GM19238 (cell line): ENCODE measurements around the gene ATP4A.
A peak's percentile ranks its signal among the peaks of the same experiment; 100 is the strongest.
"Not testable (repeated sequence)": the region's sequence is repeated elsewhere in the genome, so short reads cannot be mapped to it uniquely, and the experiment has no call there.

ENCODE experiments used
- DNase-seq: peaks from one replicate; pipeline ENCODE4 v3.0.0; 2011; ENCODE audit warnings: low spot score; ENCODE audit not compliant: insufficient read length

ATP4A gene

DNA sequence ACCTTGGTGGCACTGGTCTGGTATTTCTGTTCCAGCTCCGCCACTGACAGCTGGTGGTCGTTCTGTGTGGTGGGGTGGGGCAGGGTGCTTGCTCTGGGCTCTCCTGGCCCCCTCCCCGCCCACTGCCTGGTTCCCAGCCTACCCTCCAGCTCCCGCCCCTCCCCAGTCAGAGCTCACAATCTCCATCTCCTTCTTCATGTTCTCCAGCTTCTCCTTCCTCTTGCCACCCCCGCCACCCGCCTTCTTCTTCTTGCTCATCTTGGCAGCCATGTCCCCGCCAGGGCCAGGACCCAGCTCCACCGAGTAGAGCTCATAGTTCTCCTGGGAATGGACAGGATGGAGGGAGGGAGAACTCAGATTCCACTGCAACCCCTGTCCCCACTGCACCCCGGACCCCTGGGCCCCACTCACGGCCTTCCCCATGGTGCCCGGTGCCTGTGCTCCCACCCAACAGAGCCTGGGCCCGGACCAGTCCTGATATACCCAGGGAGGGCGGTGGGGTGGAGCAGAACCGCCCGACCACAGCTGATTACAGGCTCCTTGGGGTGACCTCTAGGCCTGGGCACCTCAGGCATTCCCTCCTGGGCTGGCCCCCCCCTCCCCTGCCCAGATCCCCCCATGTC, at the start of gene ATP4A:
Gene ATP4A, minus strand, starts transcription at position 452 of the 623 bp plus-strand sequence. Its CDS starts 29 bp downstream, at position 423.
- DNase-seq: no peak

DNA sequence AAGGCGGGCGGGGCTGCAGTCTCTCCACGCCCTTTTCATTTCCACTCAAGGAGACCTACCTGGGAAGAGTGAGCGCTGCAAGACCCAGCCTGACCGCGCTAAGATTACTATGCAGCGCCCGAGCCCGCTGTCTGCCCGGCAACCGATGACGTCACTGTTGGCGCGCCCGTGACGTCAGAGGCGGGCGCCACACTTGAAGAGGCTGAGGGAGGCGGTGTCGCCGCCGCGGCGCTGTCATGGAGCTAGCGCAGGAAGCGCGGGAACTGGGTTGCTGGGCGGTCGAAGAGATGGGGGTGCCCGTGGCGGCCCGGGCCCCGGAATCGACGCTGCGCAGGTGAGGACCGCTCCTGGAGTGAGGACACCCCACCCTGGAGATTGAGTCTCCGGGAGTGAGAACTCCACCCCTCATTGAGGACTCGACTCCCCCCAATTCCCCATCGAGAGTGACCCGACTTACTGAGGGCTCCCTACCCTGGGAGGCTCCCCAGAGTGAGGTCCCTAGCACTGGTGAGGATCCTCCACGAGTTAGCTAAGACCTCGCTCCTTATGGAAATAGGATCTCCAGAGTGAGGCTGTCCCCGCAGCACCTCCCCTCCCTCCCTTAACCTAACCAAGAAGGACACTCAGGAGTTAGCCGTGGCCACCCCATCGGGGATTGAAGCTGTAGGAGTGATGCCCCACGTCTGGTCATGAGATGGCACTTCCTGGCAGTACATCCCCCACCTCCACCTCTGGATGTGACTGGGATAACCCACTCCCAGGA, 49.3 kb upstream of the ATP4A start, which contains the start of gene HAUS5:
Gene HAUS5, plus strand, starts transcription at position 177 of the 763 bp plus-strand sequence. Its CDS starts 60 bp downstream, at position 237.
- DNase-seq: peak; percentile 88

DNA sequence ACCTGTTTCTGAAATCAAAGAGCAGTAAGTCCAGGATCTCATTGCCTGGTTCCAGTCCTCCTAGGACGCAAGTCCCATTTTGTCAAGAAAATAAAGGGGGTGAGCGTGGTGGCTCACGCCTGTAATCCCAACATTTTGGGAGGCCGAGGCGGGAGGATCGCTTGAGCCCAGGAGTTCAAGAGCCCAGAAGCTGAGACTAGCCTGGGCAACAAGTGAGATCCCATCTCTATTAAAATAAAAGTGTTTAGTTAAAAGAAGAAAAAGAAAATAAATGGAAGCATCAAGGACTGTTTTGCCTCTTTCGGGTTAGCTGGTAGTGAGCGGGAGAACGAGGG, 48.7 kb upstream of the ATP4A start:
- no peak for DNase-seq

DNA sequence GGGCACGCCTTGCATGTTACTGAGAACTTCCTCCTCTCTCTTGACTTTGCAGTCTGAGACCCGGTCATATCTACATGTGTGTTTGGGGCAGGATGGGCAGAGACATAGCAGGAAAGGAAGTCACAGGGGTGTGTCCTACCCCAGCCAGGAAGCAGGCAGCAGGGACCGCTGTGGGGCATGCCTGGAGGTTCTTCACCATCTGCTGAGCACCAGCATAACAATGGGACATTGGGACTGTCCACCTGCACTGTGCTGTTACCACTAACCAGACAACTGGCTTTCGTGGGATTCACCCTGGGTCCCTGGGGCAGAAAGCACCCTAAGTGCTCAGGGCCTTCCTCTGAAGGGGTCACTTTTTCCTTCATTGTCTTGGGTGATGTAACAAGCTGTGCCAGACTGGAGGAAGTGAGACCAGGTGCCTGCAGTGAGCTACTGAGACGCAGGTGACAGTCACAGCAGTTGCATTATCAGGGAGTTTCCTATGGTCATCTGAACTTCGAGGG, 46.4 kb upstream of the ATP4A start:
- DNase-seq: no peak

DNA sequence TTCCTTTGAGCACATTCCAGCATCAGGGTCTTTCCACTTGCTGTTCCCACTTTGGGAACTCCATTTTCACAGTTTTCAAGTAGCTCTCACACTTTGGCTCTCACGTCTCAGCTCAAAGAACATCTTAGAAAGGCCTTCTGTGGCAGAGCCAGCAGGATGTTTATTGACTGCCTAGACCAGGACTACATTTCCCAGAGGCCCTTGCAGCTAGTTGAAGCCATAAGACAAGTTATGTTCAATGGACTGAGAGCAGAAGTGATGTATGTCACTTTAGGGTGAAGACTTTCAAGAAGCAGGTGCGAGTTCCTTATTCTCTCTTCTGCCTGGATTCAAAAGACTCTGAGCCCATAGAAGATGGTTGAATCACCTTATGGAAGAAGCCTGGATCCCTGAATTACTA, 44.8 kb upstream of the ATP4A start:
- no peak for DNase-seq

DNA sequence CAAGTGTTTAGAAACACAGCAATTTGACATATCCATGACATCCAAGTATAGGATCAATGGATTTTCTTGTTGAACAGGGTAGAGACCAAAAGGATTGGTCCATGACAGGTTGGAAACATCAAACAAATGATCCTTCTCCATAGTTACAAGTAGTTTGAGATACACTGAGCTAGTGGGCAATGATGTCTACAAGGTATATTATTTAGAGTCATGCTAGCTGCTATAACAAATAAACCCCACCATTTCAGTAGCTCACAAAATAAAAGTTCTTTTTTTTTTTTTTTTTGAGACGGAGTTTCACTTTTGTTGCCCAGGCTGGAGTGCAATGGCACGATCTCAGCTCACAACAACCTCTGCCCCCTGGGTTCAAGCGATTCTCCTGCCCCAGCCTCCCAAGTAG, 44.2 kb upstream of the ATP4A start:
- DNase-seq: no peak

DNA sequence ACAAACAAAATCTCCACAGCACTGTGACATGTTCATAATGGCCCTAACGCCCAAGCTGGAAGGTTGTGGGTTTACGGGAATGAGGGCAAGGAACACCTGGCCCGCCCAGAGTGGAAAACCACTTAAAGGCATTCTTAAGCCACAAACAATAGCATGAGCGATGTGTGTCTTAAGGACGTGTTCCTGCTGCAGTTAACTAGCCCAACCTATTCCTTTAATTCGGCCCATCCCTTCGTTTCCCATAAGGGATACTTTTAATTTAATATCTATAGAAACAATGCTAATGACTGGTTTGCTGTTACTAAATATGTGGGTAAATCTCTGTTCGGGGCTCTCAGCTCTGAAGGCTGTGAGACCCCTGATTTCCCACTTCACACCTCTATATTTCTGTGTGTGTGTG, 43.7 kb upstream of the ATP4A start:
- not testable (repeated sequence) for DNase-seq

DNA sequence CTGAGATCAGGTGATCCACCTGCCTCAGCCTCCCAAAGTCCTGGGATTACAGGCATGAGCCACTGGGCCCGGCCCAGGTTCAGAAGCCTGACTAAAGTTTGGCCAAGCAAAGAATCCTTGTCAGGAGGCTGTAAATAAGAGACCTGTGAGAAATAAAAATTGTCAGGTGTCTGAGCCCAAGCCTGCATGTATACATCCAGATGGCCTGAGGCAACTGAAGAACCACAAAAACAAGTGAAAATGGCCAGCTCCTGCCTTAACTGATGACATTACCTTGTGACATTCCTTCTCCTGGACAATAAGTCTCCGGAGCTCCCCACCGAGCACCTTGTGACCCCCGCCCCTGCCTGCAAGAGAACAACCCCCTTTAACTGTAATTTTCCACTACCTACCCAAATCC, 41.0 kb upstream of the ATP4A start:
- DNase-seq: not testable (repeated sequence)

DNA sequence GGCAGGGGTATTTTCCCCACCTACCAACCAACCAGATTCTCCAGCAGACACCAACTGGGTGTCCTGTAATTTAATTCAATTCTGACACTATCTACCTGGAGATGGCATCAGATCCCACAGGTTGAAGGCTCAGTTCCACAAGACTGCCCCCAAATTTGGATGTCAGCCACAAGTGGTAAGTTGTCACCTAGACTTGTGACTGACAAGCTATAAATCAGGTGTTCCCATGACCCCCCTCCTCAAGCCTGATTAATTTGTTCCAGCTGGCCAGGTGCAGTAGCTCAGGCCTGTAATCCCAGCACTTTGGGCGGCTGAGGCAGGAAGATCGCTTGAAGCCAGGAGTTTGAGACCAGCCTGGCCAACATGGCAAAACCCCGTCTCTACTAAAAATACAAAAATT, 38.5 kb upstream of the ATP4A start:
- no peak for DNase-seq

DNA sequence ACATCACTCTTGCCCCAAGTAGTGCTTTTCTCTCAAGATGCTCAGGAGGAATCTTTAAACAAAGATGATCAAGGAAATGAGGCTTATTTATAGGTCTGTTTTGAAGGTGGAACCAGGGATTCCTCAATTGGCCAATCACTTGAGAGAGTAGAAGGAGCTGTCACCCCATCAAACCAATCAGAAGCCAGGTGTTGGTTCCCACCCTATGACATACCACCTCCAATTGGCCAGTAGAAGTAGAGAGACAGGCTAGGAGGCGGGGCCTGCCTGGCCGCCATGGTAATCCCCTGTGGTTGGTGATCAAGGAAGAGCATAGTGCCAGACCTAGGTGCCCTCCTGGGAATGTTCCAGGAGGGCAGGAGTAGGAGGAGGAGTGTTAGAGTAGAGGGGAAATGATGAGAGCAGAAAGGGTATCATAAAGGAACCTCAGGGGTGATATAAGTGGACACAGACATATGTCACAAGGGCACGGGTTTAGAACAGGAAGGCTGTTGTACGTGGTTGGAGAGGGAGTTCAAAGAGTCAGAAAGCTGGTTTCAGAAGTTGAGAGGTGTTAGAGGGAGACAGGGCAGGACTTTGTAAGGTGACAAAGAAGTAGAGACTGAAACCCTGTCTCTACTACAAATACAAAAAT, 33.0 kb upstream of the ATP4A start:
- peak; percentile 55 for DNase-seq

DNA sequence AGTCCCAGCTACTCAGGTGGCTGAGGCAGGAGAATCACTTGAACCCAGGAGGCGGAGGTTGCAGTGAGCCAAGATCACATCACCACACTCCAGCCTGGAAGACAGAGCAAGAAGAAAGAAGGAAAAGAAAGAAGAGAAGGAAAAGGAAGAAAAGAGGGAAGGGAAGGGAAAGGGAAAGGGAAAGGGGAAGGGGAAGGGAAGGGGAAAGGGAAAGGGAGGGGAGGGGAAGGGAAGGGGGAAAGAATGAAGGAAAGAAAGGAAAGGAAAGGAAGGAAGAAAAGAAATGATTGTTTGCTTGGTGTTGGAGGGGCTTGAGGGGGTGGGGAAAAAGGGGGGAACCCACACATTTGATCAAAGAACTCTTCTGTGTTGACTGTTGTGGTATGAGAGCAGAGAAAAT, 32.5 kb upstream of the ATP4A start:
- DNase-seq: no peak

DNA sequence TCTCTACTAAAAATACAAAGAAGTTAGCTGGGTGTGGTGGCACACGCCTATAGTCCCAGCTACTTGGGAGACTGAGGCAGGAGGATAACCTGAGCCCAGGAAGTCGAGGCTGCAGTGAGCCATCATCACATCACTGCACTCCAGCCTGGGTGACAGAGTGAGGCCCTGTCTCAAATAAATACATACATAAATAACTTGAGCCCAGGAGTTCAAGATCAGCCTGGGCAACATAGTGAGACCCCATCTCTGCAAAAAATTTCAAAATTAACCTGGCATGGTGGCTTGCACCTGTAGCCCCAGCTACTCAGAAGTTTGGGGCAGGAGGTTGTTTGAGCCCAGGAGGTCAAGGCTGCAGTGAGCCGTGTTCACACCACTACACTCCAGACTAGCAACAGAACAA, 31.6 kb upstream of the ATP4A start:
- not testable (repeated sequence) for DNase-seq

DNA sequence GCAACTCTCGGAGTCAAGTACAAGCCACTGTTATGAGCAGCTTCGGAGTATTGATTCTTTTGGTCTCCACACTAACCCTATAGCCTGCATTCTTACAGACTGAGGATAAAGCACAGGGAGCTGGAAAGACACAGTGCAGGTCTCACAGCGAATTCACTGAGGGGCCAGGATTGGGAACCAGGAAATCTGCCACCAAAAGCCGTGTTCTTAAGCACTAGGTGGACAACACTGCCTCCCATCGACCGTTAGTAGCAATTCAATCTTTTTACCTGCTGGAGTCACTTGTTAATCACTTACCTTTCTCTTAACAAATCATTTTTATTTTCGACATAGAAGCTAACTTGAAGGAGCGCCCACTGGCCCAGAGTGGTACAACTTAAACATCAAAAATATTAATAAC, 28.8 kb upstream of the ATP4A start:
- no peak for DNase-seq

DNA sequence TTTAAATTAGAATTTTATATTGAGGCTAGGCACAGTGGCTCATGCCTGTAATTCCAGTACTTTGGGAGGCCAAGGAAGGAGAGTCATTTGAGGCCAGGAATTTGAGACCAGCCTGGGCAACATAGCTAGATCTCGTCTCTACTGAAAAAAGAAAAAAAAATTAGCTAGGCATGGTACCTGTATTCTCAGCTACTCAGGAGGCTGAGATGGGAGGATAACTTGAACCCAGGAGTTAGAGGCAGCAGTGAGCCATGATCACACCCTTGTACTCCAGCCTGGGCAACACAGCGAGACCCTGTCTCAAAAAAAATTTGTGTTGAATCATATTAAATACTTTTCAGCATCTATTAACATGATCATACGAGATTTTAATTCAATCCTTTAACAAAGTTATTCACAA, 27.4 kb upstream of the ATP4A start:
- no peak for DNase-seq

DNA sequence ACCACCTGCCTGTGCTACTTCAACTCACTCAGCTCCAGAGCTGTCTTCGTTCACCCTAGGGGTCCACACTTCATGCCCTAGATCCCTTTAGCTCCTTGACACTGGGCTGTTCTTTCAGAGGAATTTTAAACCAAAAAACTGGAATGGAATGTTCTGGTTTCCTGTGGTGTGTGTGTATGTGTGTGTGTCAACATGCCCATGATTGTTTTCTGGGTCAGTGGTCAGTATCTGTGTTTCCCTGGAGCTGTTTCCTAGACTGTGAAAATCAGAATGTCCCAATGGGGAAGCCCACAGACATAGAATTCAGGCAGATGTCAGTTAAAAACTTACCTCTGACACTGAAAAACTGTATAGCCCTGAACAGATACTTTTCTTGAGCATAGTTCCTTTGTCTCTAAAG, 23.9 kb upstream of the ATP4A start:
- no peak for DNase-seq

DNA sequence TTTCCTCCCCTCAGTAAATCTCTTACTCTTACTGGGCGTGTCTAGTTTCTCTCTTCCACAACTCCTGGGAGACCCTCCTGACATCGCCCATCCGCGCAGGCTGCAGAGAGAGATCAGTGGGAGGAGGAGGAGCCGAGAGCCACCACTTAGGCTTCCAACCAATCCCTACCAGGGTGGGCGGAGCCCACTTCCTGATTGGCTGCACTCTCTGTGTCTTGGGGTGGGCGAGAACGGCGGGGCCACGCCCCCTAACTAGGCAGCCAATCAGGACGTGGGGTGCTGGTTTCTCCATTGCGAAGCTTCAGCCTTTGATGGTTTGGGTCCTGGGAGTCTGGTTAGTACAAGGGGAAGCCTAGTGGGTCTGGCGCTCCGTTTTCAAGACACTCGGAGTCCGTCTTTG, 22.4 kb upstream of the ATP4A start, which contains the start of gene PMIS2:
Gene PMIS2, plus strand, starts transcription at position 326 of the 400 bp plus-strand sequence. CDS start 87 bp downstream, outside the sequence.
- DNase-seq: no peak

DNA sequence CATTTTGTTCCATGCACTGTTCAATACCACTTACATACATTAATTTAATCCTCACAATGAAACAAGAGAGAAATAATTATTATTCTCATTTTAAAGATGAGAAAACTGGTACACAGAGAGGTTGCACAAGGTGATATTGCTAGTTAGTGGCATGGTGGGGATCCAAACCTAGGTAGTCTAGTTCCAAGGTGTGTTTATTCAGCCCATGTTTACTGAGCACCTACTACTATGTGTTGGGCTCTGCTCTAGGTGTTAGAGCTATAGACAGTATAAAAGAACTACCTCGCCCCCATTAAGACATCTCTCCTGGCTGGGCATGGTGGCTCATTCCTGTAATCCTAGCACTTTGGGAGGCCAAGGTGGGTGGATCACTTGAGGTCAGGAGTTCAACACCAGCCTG, 19.3 kb upstream of the ATP4A start:
- DNase-seq: no peak

DNA sequence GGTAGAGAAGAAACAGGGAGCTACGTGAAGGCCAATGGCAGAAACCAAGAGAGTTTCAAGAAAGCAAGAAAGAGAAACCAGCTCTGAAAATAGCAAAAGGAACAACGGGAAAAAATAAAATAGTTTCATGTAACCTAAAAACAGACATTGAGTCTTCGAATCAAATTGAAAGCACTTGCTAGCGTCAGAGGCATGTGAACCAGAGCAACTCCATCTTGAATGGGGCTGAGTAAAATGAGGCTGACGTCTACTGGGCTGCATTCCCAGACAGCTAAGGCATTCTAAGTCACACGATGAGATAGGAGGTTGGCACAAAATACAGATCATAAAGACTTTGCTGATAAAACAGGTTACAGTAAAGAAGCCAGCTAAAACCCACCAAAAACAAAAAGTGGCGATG, 15.2 kb upstream of the ATP4A start:
- DNase-seq: no peak

DNA sequence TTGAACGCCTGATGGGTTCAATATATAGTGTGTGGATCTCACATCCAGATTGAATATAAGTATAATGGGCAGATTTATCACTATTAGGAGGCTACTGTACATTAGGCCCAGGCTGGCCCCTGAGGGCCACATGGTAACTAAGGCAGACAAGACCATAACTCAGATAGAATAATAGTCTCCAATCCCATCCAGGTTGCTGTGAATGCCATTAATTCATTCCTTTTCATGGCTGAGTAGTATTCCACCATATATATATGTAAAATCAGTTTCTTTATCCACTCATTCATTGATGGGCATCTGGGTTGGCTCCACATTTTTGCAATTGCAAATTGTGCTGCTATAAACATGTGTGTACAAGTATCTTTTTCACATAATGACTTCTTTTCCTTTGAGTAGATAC, 14.5 kb upstream of the ATP4A start:
- no peak for DNase-seq

DNA sequence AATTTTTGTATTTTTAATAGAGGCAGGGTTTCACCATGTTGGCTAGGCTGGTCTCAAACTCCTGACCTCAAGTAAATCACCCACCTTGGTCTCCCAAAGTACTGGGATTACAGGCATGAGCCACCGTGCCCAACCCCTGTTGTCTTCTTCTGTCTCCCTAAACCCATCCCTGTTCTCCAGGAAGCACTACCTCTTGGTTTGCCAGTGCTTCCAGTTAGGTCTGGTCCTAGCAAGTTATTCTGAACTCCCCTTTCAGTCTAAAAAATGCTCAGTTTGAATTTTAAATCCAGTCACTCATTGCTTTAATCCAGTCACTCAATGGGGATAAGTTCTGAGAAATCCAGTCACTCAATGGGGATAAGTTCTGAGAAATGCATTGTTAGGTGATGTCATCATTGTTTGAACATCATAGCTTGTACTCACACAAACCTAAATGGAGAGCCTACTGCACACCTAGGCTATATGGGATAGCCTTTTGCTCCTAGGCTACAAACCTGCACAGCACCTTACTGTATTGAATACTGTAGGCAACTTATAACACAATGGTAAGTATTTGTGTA, 8.0 kb upstream of the ATP4A start:
- DNase-seq: no peak

DNA sequence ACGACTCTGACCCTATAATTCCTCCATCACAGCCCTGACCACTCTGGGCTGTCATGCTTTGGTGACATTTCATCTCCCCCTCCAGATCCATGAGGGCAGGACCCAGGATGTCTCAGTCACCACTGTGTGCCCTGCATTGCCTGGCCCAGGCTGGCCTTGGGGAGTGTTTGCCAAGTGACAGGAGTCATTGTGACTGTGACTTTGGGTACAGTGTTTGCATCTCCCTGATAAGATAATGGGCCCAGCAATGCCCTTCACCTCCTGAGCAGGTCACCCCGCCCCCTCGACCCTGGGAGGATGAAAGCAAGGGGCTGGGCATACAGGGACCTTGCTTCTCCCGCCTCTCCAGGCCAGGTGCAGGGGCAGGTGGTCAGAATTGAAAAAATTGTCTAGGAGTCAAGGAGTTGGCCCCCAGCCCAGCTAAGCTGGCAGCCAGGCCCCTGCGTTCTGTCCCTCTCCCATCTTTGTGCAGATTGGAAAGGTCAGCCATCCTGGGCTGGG, 5.9 kb upstream of the ATP4A start:
- no peak for DNase-seq

DNA sequence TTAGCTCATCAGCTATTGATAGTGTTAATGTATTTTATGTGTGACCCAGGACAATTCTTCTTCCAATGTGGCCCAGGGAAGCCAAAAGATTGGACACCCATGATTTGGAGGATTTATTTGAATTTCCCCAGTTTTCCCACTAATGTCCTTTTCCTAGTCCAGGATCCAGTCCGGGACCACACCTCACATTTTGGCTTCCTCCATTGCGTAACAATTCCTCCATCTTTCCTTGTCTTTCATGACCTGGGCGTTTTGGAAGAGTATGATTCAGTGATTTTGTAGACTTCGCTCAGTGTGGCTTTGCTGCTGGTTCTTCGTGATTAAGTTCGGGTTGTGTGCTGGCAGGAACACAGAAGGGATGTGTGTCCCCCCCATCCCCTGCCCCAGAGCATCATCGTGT, 3.3 kb upstream of the ATP4A start:
- no peak for DNase-seq
